ENCODE results near the gene SZRD1. TPM values are rescaled to one million over a fixed set of nuclear protein-coding genes. Genes with fewer than 3 reads are reported as not detected.
A peak's percentile ranks its signal among the peaks of the same experiment; 100 is the strongest.

Gene SZRD1
- total RNA-seq, 2 experiments from 2014 or later: 115 to 120 TPM

GRCh38 chr1:16446116-16446515, 79.1 kb downstream of the SZRD1 start:
- H3K4me1 Mint-ChIP-seq (ENCODE audit: low read depth): peaks cover 56% of the 10 kb centered on the region
- ChIA-PET CTCF (no interaction called here), POLR2A (no interaction called here)
- H3K9me3 Mint-ChIP-seq: no peaks in the 10 kb centered on the region
- Histone ChIP-seq H3K4me1 (ENCODE audit: insufficient read depth, low read length) (peaks cover 76% of the 10 kb centered on the region), H3K27ac (ENCODE audit: low read depth in 1 of 2, low read length in 2 of 2) (no peak overlapping the region), H3K4me3 (ENCODE audit: low read length) (no peak overlapping the region), H3K36me3 (ENCODE audit: insufficient read depth, low read length) (peaks cover 90% of the 10 kb centered on the region), H3K27me3 (ENCODE audit: control insufficient read depth in 1 of 2, insufficient read depth in 2 of 2, low read length in 2 of 2) (no peaks in the 10 kb centered on the region), H3K9me3 (ENCODE audit: control insufficient read depth in 1 of 2, insufficient read depth in 1 of 2, low read length in 2 of 2) (no peaks in the 10 kb centered on the region)
- intact Hi-C loops (cut with DNase I, micrococcal nuclease): loop anchor here in 1 of 2 experiments (10.0 kb wide), 1 partner anchor 49 kb away; no protein-coding TSS in a partner anchor
- ATAC-seq (ENCODE audit: poor library complexity) (no peak), DNase-seq (no peak)
- no peaks in the 10 kb centered on the region for H3K27me3 Mint-ChIP-seq
- H3K4me3 Mint-ChIP-seq: no peak overlapping the region
- no peak for TF ChIP-seq CTCF (IDR thresholded peaks at IDR 0.05)
- peaks cover 89% of the 10 kb centered on the region for H3K36me3 Mint-ChIP-seq (ENCODE audit: low read depth)
- no peak overlapping the region for H3K27ac Mint-ChIP-seq

- peak overlapping the region; percentile 62 for H3K27ac Mint-ChIP-seq
- Histone ChIP-seq H3K9me3 (ENCODE audit: control insufficient read depth in 1 of 2, insufficient read depth in 1 of 2, low read length in 2 of 2) (no peaks in the 10 kb centered on the region), H3K4me1 (ENCODE audit: insufficient read depth, low read length) (peaks cover 67% of the 10 kb centered on the region), H3K36me3 (ENCODE audit: insufficient read depth, low read length) (peaks cover 97% of the 10 kb centered on the region), H3K4me3 (ENCODE audit: low read length) (no peak overlapping the region), H3K27me3 (ENCODE audit: control insufficient read depth in 1 of 2, insufficient read depth in 2 of 2, low read length in 2 of 2) (no peaks in the 10 kb centered on the region), H3K27ac (ENCODE audit: low read depth in 1 of 2, low read length in 2 of 2) (no peak overlapping the region)
- H3K4me3 Mint-ChIP-seq: no peak overlapping the region
- peaks cover 50% of the 10 kb centered on the region for H3K4me1 Mint-ChIP-seq (ENCODE audit: low read depth)
- H3K9me3 Mint-ChIP-seq: no peaks in the 10 kb centered on the region
- CTCF ChIA-PET: no interaction called here
- POLR2A ChIA-PET: no interaction called here
- H3K27me3 Mint-ChIP-seq: no peaks in the 10 kb centered on the region
- peaks cover 90% of the 10 kb centered on the region for H3K36me3 Mint-ChIP-seq (ENCODE audit: low read depth)
- ATAC-seq (ENCODE audit: poor library complexity): no peak
- no peak for TF ChIP-seq CTCF (IDR thresholded peaks at IDR 0.05)
- DNase-seq: no peak
- intact Hi-C loops (cut with DNase I, micrococcal nuclease): loop anchor here in 1 of 2 experiments (10.0 kb wide), 1 partner anchor 47 kb away; no protein-coding TSS in a partner anchor
These were observed 80.6 kb downstream of the SZRD1 start for GRCh38 chr1:16447641-16448040.

Other genes with a start within 250 kb of the SZRD1 start
- gene EPHA2, start 211.2 kb upstream of the SZRD1 start, total RNA-seq: under 1 TPM in 1 of 2 experiments, not detected in 1; 0.22 TPM
- gene ARHGEF19, start 154.6 kb upstream of the SZRD1 start, total RNA-seq: 1 to 10 TPM; 3.8 to 5.8 TPM
- 1 to 10 TPM; 5.3 to 8.4 TPM for gene CPLANE2, start 130.1 kb upstream of the SZRD1 start, total RNA-seq
- 10 to 100 TPM; 14.3 to 14.9 TPM for gene FBXO42, start 14.8 kb upstream of the SZRD1 start, total RNA-seq
- gene SPATA21, start 70.2 kb downstream of the SZRD1 start, total RNA-seq: not detected
- 10 to 100 TPM; 65.8 to 66.0 TPM for gene NECAP2, start 73.5 kb downstream of the SZRD1 start, total RNA-seq
- 1,000 to 10,000 TPM; 4,982 to 5,937 TPM for gene RNU1-1, start 147.0 kb downstream of the SZRD1 start, total RNA-seq
- gene NBPF1, start 246.3 kb downstream of the SZRD1 start, total RNA-seq: 10 to 100 TPM; 15.0 to 15.9 TPM